ENCODE measurements around the gene PRKCA.

GRCh38 chr17:66841328-66841727 is 538.9 kb downstream of the PRKCA start:
- TF ChIP-seq TAF1 (IDR thresholded peaks at IDR 0.05; ENCODE audit: borderline replicate concordance, insufficient read depth, low read length) (no peak), REST (IDR thresholded peaks at IDR 0.05; ENCODE audit: insufficient read depth in 1 of 2, low read depth in 2 of 2, low read length in 2 of 2) (no peak), POLR2AphosphoS5 (IDR thresholded peaks at IDR 0.05; ENCODE audit: low read depth, low read length) (no peak), SIN3A (IDR thresholded peaks at IDR 0.05; ENCODE audit: borderline replicate concordance, insufficient read depth, low read length) (no peak), FOXP2 (optimal IDR thresholded peaks at IDR 0.05; ENCODE audit: borderline replicate concordance, extremely low read depth, extremely low read length, insufficient read depth) (no peak)
